Loucy (cell line): ENCODE measurements around the gene HPGD.
A peak's percentile ranks its signal among the peaks of the same experiment; 100 is the strongest.

ENCODE experiments used
- H2AFZ ChIP-seq: fragments of 200-600 bp; sonication (generic); 2 replicates; pipeline ENCODE4 v1.6.0; 2016; ENCODE audit warnings: antibody characterized with exemption, mild to moderate bottlenecking, low read length, moderate library complexity
- H3F3A ChIP-seq: fragments of 200-600 bp; 2 replicates; pipeline ENCODE4 v1.6.0; 2016; ENCODE audit warnings: antibody characterized with exemption, low read depth, mild to moderate bottlenecking
- H3K27me3 ChIP-seq: fragments of 200-600 bp; sonication (generic); 2 replicates; pipeline ENCODE4 v1.6.1; 2014; ENCODE audit warnings: low read length, mild to moderate bottlenecking; ENCODE audit not compliant: insufficient read depth, poor library complexity, severe bottlenecking
- H3K36me3 ChIP-seq: fragments of 200-600 bp; sonication (generic); 2 replicates; pipeline ENCODE4 v1.6.1; 2016; ENCODE audit warnings: low read length; ENCODE audit not compliant: insufficient read depth
- H3K4me1 ChIP-seq: fragments of 200-600 bp; sonication (generic); 2 replicates; pipeline ENCODE4 v1.5.1; 2014; ENCODE audit warnings: low read length, mild to moderate bottlenecking; ENCODE audit not compliant: insufficient read depth, poor library complexity, severe bottlenecking
- H3K4me2 ChIP-seq: fragments of 200-600 bp; sonication (generic); 2 replicates; pipeline ENCODE4 v1.6.0; 2014; ENCODE audit warnings: antibody characterized with exemption, low read length, low read depth, mild to moderate bottlenecking; ENCODE audit not compliant: poor library complexity, severe bottlenecking
- H3K4me3 ChIP-seq: fragments of 200-600 bp; sonication (generic); 2 replicates; pipeline ENCODE4 v1.5.1; 2014; ENCODE audit warnings: low read length, mild to moderate bottlenecking, mixed read lengths; ENCODE audit not compliant: poor library complexity, severe bottlenecking
- H3K79me2 ChIP-seq: fragments of 200-600 bp; sonication (generic); 2 replicates; pipeline ENCODE4 v1.6.1; 2014; ENCODE audit warnings: low read length; ENCODE audit not compliant: insufficient read depth
- H3K9ac ChIP-seq: fragments of 200-600 bp; sonication (generic); 2 replicates; pipeline ENCODE4 v1.6.0; 2014; ENCODE audit warnings: mild to moderate bottlenecking, low read depth, low read length, moderate library complexity; ENCODE audit not compliant: poor library complexity, severe bottlenecking
- H3K9me2 ChIP-seq: fragments of 200-600 bp; sonication (generic); replicated peaks from 2 replicates; pipeline ENCODE4 v1.6.1; 2016; ENCODE audit warnings: low read depth, low read length, mixed read lengths
- H3K9me3 ChIP-seq: fragments of 200-600 bp; sonication (generic); 2 replicates; pipeline ENCODE4 v1.6.1; 2014; ENCODE audit warnings: mild to moderate bottlenecking, antibody characterized with exemption, low read length, low read depth; ENCODE audit not compliant: insufficient read depth
- H4K20me1 ChIP-seq: fragments of 200-600 bp; sonication (generic); 2 replicates; pipeline ENCODE4 v1.6.0; 2014; ENCODE audit warnings: antibody characterized with exemption, low read length, mild to moderate bottlenecking; ENCODE audit not compliant: insufficient read depth, poor library complexity, severe bottlenecking
- CTCF ChIP-seq: fragments of 200-600 bp; sonication (generic); conservative IDR thresholded peaks from 2 replicates; pipeline ENCODE4 v1.5.1; 2014; ENCODE audit warnings: mild to moderate bottlenecking, antibody characterized with exemption, low read length
- EZH2phosphoT487 ChIP-seq: fragments of 200-600 bp; IDR thresholded peaks from 2 replicates; pipeline ENCODE4 v1.6.1; 2018; ENCODE audit warnings: antibody characterized with exemption, mild to moderate bottlenecking, moderate library complexity, borderline replicate concordance

Gene HPGD

GRCh38 chr4:174526731-174527130 lies 4.4 kb upstream of the HPGD start:
- Histone ChIP-seq H3K9ac (no peak overlapping the region), H3K4me2 (no peak overlapping the region), H3K27me3 (no peaks in the 10 kb centered on the region), H3K79me2 (no peaks in the 10 kb centered on the region), H3K9me2 (no peaks in the 10 kb centered on the region), H3K4me3 (no peak overlapping the region), H3K4me1 (no peaks in the 10 kb centered on the region), H3K36me3 (no peaks in the 10 kb centered on the region), H3K9me3 (no peaks in the 10 kb centered on the region), H2AFZ (0 out of 2 replicates have a peak overlapping the region, but pooled peaks have one; percentile 11), H3F3A (no peaks in the 10 kb centered on the region), H4K20me1 (no peaks in the 10 kb centered on the region)
- TF ChIP-seq CTCF: no peak

GRCh38 chr4:174524242-174524641 lies 2.0 kb upstream of the HPGD start:
- no peaks in the 10 kb centered on the region for H3K27me3 ChIP-seq
- TF ChIP-seq CTCF (no peak), EZH2phosphoT487 (no peak)
- no peaks in the 10 kb centered on the region for H3K79me2 ChIP-seq
- no peak overlapping the region for H2AFZ ChIP-seq
- H3K9me2 ChIP-seq: no peaks in the 10 kb centered on the region
- no peak overlapping the region for H3K4me2 ChIP-seq
- H3K9ac ChIP-seq: no peak overlapping the region
- no peaks in the 10 kb centered on the region for H3K36me3 ChIP-seq
- H3F3A ChIP-seq: no peaks in the 10 kb centered on the region
- H3K9me3 ChIP-seq: no peaks in the 10 kb centered on the region
- H3K4me3 ChIP-seq: no peak overlapping the region
- H4K20me1 ChIP-seq: no peaks in the 10 kb centered on the region
- peaks cover 7% of the 10 kb centered on the region for H3K4me1 ChIP-seq

- Histone ChIP-seq H3K36me3 (no peaks in the 10 kb centered on the region), H2AFZ (no peak overlapping the region), H4K20me1 (no peaks in the 10 kb centered on the region), H3K9ac (no peak overlapping the region), H3K4me1 (peaks cover 7% of the 10 kb centered on the region), H3F3A (no peaks in the 10 kb centered on the region), H3K79me2 (no peaks in the 10 kb centered on the region), H3K4me2 (no peak overlapping the region), H3K27me3 (no peaks in the 10 kb centered on the region), H3K4me3 (no peak overlapping the region), H3K9me3 (no peaks in the 10 kb centered on the region), H3K9me2 (no peaks in the 10 kb centered on the region)
- TF ChIP-seq EZH2phosphoT487: no peak
- no peak for TF ChIP-seq CTCF
Measured at GRCh38 chr4:174523025-174523693, 871 bp upstream of the HPGD start.
